PC-3 (cell line): ENCODE results near the gene TENT5C. TPM values are rescaled to one million over a fixed set of nuclear protein-coding genes. Genes with fewer than 3 reads are reported as not detected.

Experiments used
- ATAC-seq: fragments of 200-7000 bp; cut with Tn5 transposase; 2 replicates; pipeline ENCODE4 v1.9.1; 2020; ENCODE audit warnings: mild to moderate bottlenecking, moderate library complexity
- BruUV-seq: library from RNA; stranded (reverse); fragments of 400-500 nt; replicated peaks from 2 replicates; lab custom pipeline; 2021; lab: Mats Ljungman, UMichigan
- CTCF ChIA-PET: fragments of 300-600 bp; sonication (Branson Sonifier 250); formaldehyde crosslinking; loops from one replicate; lab custom pipeline; 2022; ENCODE audit warnings: antibody characterized with exemption; lab: Charles Lee
- POLR2A ChIA-PET: fragments of 300-600 bp; sonication (Branson Sonifier 250); formaldehyde crosslinking; loops from one replicate; lab custom pipeline; 2022; ENCODE audit warnings: antibody characterized with exemption; ENCODE audit not compliant: unreplicated experiment; lab: Charles Lee
- DNase-seq: peaks from one replicate; pipeline ENCODE4 v3.0.0-alpha.2; 2015
- H2AFZ ChIP-seq: fragments of 300-600 bp; sonication (generic); 2 replicates; pipeline ENCODE4 v1.6.0; 2016; ENCODE audit warnings: antibody characterized with exemption, low read length
- H3F3A ChIP-seq: fragments of 300-600 bp; sonication (generic); one replicate; pipeline ENCODE4 v1.6.0; 2017; ENCODE audit warnings: antibody characterized with exemption, low read length, control low read depth, mild to moderate bottlenecking; ENCODE audit not compliant: unreplicated experiment
- H3K27ac ChIP-seq: fragments of 300-600 bp; sonication (generic); 2 replicates; pipeline ENCODE4 v1.5.1; 2016; ENCODE audit warnings: mild to moderate bottlenecking, low read length
- H3K27me3 ChIP-seq: fragments of 300-600 bp; sonication (generic); 2 replicates; pipeline ENCODE4 v1.6.1; 2016; ENCODE audit warnings: low read length, mixed read lengths
- H3K36me3 ChIP-seq: fragments of 300-600 bp; sonication (generic); 2 replicates; pipeline ENCODE4 v1.6.1; 2016; ENCODE audit warnings: low read depth, mixed run types, low read length, mixed read lengths
- H3K4me1 ChIP-seq: fragments of 300-600 bp; sonication (generic); 2 replicates; pipeline ENCODE4 v1.5.1; 2016; ENCODE audit warnings: low read length; ENCODE audit not compliant: insufficient read depth
- H3K4me2 ChIP-seq: fragments of 300-600 bp; sonication (generic); 2 replicates; pipeline ENCODE4 v1.6.0; 2016; ENCODE audit warnings: low read length
- H3K4me3 ChIP-seq: fragments of 300-600 bp; sonication (generic); 2 replicates; pipeline ENCODE4 v1.5.1; 2016; ENCODE audit warnings: mild to moderate bottlenecking, low read length, mixed read lengths
- H3K79me2 ChIP-seq: fragments of 300-600 bp; sonication (generic); 2 replicates; pipeline ENCODE4 v1.6.1; 2017; ENCODE audit warnings: low read length, mixed read lengths
- H3K9ac ChIP-seq: fragments of 300-600 bp; sonication (generic); 2 replicates; pipeline ENCODE4 v1.6.0; 2016; ENCODE audit warnings: mild to moderate bottlenecking, low read length
- H3K9me2 ChIP-seq: fragments of 300-600 bp; sonication (generic); replicated peaks from 2 replicates; pipeline ENCODE4 v1.6.1; 2016; ENCODE audit warnings: mixed run types, low read length, mixed read lengths
- H3K9me3 ChIP-seq: fragments of 300-600 bp; sonication (generic); 2 replicates; pipeline ENCODE4 v1.6.1; 2016; ENCODE audit warnings: low read length, mixed read lengths
- H4K20me1 ChIP-seq: fragments of 300-600 bp; sonication (generic); 2 replicates; pipeline ENCODE4 v1.6.1; 2016; ENCODE audit warnings: low read length, mixed read lengths
- EZH2 ChIP-seq: fragments of 300-600 bp; sonication (generic); IDR thresholded peaks from one replicate; pipeline ENCODE4 v1.6.1; 2017; ENCODE audit warnings: antibody characterized with exemption, mild to moderate bottlenecking, low read length; ENCODE audit not compliant: unreplicated experiment
- EZH2phosphoT487 ChIP-seq: fragments of 300-600 bp; sonication (generic); IDR thresholded peaks from 2 replicates; pipeline ENCODE4 v1.6.1; 2018; ENCODE audit warnings: mild to moderate bottlenecking, antibody characterized with exemption, low read length, borderline replicate concordance
- intact Hi-C: fragments of 100-400 bp; cut with micrococcal nuclease; formaldehyde crosslinking; loops from 2 replicates; pipeline ENCODE4 v1.9.0; 2023
- total RNA-seq: library from RNA; depleted of rRNA; stranded (reverse); fragments of >200 nt; gene quantifications from 2 replicates; pipeline ENCODE4 v1.2.3, GENCODE V29; 2014
- TF ChIP-seq, protein P1 (sequence below): fragments of 300-600 bp; sonication (generic); conservative IDR thresholded peaks from 2 replicates; pipeline ENCODE4 v1.5.1; 2017; ENCODE audit warnings: antibody characterized with exemption, low read depth, mild to moderate bottlenecking, low read length

The TENT5C gene
- total RNA-seq, 1 experiment from 2014 or later: 2.4 TPM

DNA sequence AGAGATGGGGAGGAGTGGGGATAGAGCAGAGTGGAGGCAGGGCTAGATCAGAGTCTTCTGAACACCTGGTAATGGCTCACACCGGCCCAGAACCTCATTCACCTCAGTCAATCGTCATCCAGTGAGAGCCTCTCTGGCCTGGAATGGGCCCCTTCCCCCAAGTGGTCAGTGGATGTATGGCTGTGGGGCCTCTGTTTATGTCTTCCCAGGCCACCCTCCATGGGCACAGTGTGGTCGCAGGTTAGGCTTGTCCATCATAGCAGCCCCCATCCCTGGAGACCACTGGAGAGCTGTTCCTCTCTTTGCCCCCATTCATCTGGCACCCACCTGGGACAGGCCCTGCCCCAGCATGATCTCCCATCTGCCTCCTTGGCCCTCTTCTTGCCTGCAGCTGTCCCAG lies 29.6 kb upstream of the TENT5C start:
- CTCF ChIA-PET: no interaction called here
- H3K9me2 ChIP-seq: no peaks in the 10 kb centered on the region
- H2AFZ ChIP-seq: no peak overlapping the region
- no peak overlapping the region for H3K4me3 ChIP-seq
- BruUV-seq: no TSS peak
- TF ChIP-seq, protein P1, sequence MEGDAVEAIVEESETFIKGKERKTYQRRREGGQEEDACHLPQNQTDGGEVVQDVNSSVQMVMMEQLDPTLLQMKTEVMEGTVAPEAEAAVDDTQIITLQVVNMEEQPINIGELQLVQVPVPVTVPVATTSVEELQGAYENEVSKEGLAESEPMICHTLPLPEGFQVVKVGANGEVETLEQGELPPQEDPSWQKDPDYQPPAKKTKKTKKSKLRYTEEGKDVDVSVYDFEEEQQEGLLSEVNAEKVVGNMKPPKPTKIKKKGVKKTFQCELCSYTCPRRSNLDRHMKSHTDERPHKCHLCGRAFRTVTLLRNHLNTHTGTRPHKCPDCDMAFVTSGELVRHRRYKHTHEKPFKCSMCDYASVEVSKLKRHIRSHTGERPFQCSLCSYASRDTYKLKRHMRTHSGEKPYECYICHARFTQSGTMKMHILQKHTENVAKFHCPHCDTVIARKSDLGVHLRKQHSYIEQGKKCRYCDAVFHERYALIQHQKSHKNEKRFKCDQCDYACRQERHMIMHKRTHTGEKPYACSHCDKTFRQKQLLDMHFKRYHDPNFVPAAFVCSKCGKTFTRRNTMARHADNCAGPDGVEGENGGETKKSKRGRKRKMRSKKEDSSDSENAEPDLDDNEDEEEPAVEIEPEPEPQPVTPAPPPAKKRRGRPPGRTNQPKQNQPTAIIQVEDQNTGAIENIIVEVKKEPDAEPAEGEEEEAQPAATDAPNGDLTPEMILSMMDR: no peak
- TF ChIP-seq EZH2phosphoT487: no peak
- no peak for TF ChIP-seq EZH2
- no peak overlapping the region for H3K4me2 ChIP-seq
- POLR2A ChIA-PET: no interaction called here
- H3K9ac ChIP-seq: no peak overlapping the region
- ATAC-seq: no peak
- peaks cover 7% of the 10 kb centered on the region for H3K4me1 ChIP-seq
- H4K20me1 ChIP-seq: no peaks in the 10 kb centered on the region
- no peaks in the 10 kb centered on the region for H3K9me3 ChIP-seq
- H3K36me3 ChIP-seq: no peaks in the 10 kb centered on the region
- intact Hi-C loops: no loop called here
- H3K27ac ChIP-seq: no peak overlapping the region
- no peak for DNase-seq
- H3K27me3 ChIP-seq: no peaks in the 10 kb centered on the region
- H3K79me2 ChIP-seq: no peaks in the 10 kb centered on the region
- no peaks in the 10 kb centered on the region for H3F3A ChIP-seq

DNA sequence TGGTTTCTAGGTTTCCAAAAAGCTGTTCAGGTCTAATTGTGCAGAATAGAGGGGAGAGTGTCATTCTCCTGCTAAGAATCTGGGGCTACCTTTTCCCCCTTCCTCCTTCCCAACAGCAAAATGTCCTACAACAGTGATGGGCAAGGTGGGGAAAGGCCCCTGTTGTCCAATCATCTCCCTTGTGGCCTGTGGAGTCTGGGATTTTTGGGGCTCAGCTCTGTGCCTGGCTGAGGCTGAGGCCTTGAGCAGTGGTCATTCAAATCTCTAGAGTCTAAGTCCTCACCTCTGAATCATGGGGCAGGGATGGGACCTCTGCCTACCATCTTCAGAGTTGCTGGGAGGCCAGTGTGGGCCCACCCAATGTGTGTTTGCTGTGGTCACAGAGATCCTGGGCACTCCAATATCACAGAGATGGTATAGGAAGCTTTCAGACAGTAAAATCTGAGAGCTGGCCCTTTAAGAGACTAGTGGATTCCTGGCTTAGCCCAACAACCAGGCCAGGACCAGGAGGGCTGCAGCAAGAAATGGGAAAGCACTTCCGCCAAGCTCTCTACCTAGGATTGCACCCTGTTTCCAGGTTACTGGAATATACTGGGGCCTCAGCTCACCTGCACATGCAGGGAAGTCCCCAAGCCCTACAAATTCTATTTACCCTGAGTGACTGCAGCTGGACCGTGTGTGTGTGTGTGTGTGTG lies 28.5 kb upstream of the TENT5C start:
- H3K79me2 ChIP-seq: no peaks in the 10 kb centered on the region
- H3K4me1 ChIP-seq: no peaks in the 10 kb centered on the region
- H2AFZ ChIP-seq: no peak overlapping the region
- no peak overlapping the region for H3K4me2 ChIP-seq
- no peak overlapping the region for H3K9ac ChIP-seq
- no peak for ATAC-seq
- no peaks in the 10 kb centered on the region for H3K9me3 ChIP-seq
- CTCF ChIA-PET: no interaction called here
- no TSS peak for BruUV-seq
- POLR2A ChIA-PET: no interaction called here
- H4K20me1 ChIP-seq: no peaks in the 10 kb centered on the region
- no peaks in the 10 kb centered on the region for H3K27me3 ChIP-seq
- TF ChIP-seq EZH2phosphoT487 (no peak), EZH2 (no peak)
- TF ChIP-seq, protein P1: no peak
- no peaks in the 10 kb centered on the region for H3F3A ChIP-seq
- no peak for DNase-seq
- no peaks in the 10 kb centered on the region for H3K36me3 ChIP-seq
- no peak overlapping the region for H3K4me3 ChIP-seq
- no peak overlapping the region for H3K27ac ChIP-seq
- intact Hi-C loops: no loop called here
- H3K9me2 ChIP-seq: no peaks in the 10 kb centered on the region

DNA sequence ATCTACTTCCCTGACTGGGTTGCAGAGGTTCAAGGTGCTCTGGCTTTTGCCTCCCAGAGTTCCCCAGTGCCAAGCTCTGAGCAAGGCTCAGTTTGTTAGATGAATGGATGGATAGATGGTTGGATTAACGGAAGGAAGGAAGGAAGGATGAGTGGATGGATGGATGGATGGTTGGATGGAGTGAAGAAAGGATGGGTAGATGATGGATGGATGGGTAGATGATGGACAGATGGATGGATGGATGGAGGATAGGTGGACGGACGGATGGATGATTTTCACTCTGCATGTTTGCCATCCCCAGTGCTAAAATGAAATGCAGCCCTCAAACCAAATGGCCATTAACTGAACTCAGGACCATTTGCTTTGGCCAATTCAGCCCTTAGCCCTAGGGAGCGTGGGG lies 27.4 kb upstream of the TENT5C start:
- H3K9ac ChIP-seq: no peak overlapping the region
- H3K4me2 ChIP-seq: no peak overlapping the region
- no peak overlapping the region for H2AFZ ChIP-seq
- no peak for DNase-seq
- no peaks in the 10 kb centered on the region for H3K36me3 ChIP-seq
- BruUV-seq: no TSS peak
- TF ChIP-seq, protein P1: no peak
- TF ChIP-seq EZH2phosphoT487 (no peak), EZH2 (no peak)
- H3K27ac ChIP-seq: no peak overlapping the region
- no peak for ATAC-seq
- no peaks in the 10 kb centered on the region for H4K20me1 ChIP-seq
- H3K9me2 ChIP-seq: no peaks in the 10 kb centered on the region
- no peaks in the 10 kb centered on the region for H3K4me1 ChIP-seq
- H3K27me3 ChIP-seq: no peaks in the 10 kb centered on the region
- CTCF ChIA-PET: no interaction called here
- intact Hi-C loops: no loop called here
- POLR2A ChIA-PET: no interaction called here
- no peak overlapping the region for H3K4me3 ChIP-seq
- no peaks in the 10 kb centered on the region for H3K79me2 ChIP-seq
- H3F3A ChIP-seq: no peaks in the 10 kb centered on the region
- H3K9me3 ChIP-seq: no peaks in the 10 kb centered on the region
